Pancreas (tissue), 10 donors: Measurements from ENCODE around the gene INO80B. TPM values are rescaled to one million over a fixed set of nuclear protein-coding genes. Genes with fewer than 3 reads are reported as not detected.

Experiments
- ATAC-seq, 4 donors: fragments of 200-7000 bp; cut with Tn5 transposase; one replicate each; pipeline versions ENCODE4 v1.8.0 to v1.9.1; 2020; ENCODE audit warnings: mild to moderate bottlenecking in 4 of 4, moderate library complexity in 4 of 4
- DNase-seq, 6 donors: peaks; one replicate each; pipeline ENCODE4 v3.0.0-alpha.2; 2020
- FAIRE-seq: peaks from 2 replicates; lab custom pipeline; 2012; peaks lifted over from hg19 to GRCh38; lab: Jason Lieb, UNC
- H3K27ac ChIP-seq, 4 donors: fragments of 200-600 bp; sonication (generic); 1 replicate in 3 of 4; 2 replicates in 1 of 4; pipeline versions ENCODE4 v1.5.0 to v1.8.0; 2020
- H3K27me3 ChIP-seq, 4 donors: fragments of 200-600 bp; one replicate each; pipeline ENCODE4 v1.8.0; 2021
- H3K36me3 ChIP-seq, 3 donors: fragments of 200-600 bp; sonication (generic) in 1 of 3; one replicate each; pipeline versions ENCODE4 v1.5.0 to v1.8.0; 2020 to 2021
- H3K4me1 ChIP-seq, 3 donors: fragments of 200-600 bp; one replicate each; pipeline ENCODE4 v1.8.0; 2021
- H3K4me3 ChIP-seq, 4 donors: fragments of 200-600 bp; sonication (generic) in 2 of 4; one replicate each; pipeline versions ENCODE4 v1.5.0 to v1.8.0; 2020 to 2021
- H3K9me3 ChIP-seq, 4 donors: fragments of 200-600 bp; one replicate each; pipeline ENCODE4 v1.8.0; 2021
- WGBS, 2 donors: extraction: QIAGEN DNeasy Blood & Tissue Kit; methylation state at CpG; one replicate each; pipeline ENCODE4 v1.1.7; 2013; 5-methylcytosine and 5-hydroxymethylcytosine counted together
- intact Hi-C, 3 donors: fragments of 100-400 bp; cut with DNase I; formaldehyde crosslinking; loops; one replicate each; pipeline versions ENCODE4 v1.11.1 to v1.14.2; 2022
- polyA plus RNA-seq, 2 donors: library from polyadenylated mRNA; stranded (reverse); fragments of 200-250 nt; gene quantifications; one replicate each; pipeline ENCODE4 v1.2.3, GENCODE V29; 2013
- total RNA-seq, 6 donors: library from RNA; stranded (reverse); fragmentation: NEBNext Ultra II Directional in 4 of 6; extraction: Animal tissue kit (Norgen Biotek cat#: 25700) in 4 of 6; gene quantifications; one replicate each; pipeline versions ENCODE4 v1.2.1 to v1.2.4, GENCODE V29; 2021 to 2023
- TF ChIP-seq, protein P1 (sequence below), 4 donors: fragments of 200-600 bp; sonication (generic) in 3 of 4; IDR thresholded peaks; one replicate each; pipeline versions ENCODE4 v1.5.0 to v1.8.0; 2021; ENCODE audit warnings: antibody characterized with exemption in 4 of 4
- donor health status: healthy with polysubstance abuse.
- donor health status: DM: no; HTN: no; CAD: no; lungs with moderate emphysema.
- donor health status: DM: no; HTN: no; CAD: no.
- donor health status: control.
- donor health status: control.
- donor health status: Bipolar disorder and iron deficiency.
- donor health status: DM: yes; HTN: yes; CAD: no.
- donor health status: DM: no; HTN: no; CAD: no.
- donor health status: DM: no; HTN: no; CAD: no.
- donor health status: DM: yes; HTN: yes; CAD: no.

Gene INO80B
- total and polyA plus RNA-seq, 8 donors: 17.1 to 68.7 (median 29.4) TPM

DNA sequence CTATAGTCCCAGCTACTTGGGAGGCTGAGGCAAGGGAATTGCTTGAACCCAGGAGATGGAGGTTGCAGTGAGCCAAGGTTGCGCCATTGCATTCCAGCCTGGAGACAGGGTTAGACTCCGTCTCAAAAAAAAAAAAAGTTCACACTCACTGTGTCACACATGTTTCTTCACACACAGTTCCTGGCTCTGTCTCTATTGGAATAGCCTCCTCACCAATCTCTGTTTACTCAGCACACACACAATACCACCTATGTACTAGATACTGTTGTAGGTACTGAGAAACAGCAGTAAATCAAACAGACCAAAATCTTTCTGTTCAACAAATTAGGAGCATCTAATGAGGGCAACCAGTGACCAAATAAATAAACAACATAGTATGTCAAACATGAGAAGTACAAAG, 31.3 kb downstream of the INO80B start:
- Histone ChIP-seq H3K9me3 (no peaks in the 10 kb centered on the region), H3K27ac (no peak overlapping the region), H3K27me3 (no peaks in the 10 kb centered on the region), H3K4me3 (no peak overlapping the region), H3K36me3 (peaks cover 0 to 10% (median 7%) of the 10 kb centered on the region in 3 donors), H3K4me1 (peaks cover 5 to 13% (median 5%) of the 10 kb centered on the region in 3 donors)
- ATAC-seq (no peak), DNase-seq (no peak), FAIRE-seq (no peak)
- TF ChIP-seq, protein P1, sequence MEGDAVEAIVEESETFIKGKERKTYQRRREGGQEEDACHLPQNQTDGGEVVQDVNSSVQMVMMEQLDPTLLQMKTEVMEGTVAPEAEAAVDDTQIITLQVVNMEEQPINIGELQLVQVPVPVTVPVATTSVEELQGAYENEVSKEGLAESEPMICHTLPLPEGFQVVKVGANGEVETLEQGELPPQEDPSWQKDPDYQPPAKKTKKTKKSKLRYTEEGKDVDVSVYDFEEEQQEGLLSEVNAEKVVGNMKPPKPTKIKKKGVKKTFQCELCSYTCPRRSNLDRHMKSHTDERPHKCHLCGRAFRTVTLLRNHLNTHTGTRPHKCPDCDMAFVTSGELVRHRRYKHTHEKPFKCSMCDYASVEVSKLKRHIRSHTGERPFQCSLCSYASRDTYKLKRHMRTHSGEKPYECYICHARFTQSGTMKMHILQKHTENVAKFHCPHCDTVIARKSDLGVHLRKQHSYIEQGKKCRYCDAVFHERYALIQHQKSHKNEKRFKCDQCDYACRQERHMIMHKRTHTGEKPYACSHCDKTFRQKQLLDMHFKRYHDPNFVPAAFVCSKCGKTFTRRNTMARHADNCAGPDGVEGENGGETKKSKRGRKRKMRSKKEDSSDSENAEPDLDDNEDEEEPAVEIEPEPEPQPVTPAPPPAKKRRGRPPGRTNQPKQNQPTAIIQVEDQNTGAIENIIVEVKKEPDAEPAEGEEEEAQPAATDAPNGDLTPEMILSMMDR (IDR thresholded peaks at IDR 0.05): no peak
- 73 to 81% methylated on average over 2 of the region's 2 CpGs for WGBS, 2 donors
- intact Hi-C loops: no loop called here

DNA sequence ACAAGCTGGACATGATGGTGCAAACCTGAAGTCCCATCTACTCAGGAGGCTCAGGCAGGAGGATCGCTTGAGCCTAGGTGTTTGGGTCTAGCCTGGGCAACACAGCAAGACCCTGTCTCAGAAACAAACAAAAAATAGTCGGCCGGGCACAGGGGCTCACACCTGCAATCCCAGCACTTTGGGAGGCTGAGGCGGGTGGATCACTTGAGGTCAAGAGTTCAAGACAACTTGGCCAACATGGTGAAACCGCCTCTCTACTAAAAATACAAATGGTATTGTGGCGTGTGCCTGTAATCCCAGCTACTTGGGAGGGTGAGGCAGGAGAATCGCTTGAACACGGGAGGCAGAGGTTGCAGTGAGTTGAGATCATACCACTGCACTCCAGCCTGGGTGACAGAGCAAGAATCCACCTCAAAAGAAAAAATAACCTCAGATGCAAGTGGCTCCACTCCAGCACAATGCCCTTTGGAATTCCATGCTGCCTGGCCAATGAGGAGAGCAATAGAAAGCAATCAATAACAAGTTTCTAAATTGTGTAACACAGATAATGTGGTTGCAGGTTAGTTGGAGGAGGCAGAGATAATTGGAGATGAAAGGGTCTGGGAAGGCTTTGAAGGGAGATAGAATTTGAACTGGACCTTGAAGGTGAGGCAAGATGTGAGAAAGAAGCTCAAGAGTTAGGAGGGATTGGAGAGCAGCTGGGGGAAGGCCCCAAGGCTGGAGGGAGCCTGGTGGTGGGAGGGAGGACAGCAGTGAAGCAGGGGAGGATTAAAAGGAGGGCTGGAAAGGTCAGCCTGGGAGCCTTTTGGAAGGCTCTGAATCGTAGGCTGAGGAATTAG, 34.0 kb downstream of the INO80B start:
- Histone ChIP-seq H3K36me3 (peaks cover 0 to 24% (median 14%) of the 10 kb centered on the region in 3 donors), H3K27ac (no peak overlapping the region), H3K4me1 (peaks cover 0 to 2% (median 0%) of the 10 kb centered on the region in 3 donors), H3K27me3 (no peaks in the 10 kb centered on the region), H3K9me3 (no peaks in the 10 kb centered on the region), H3K4me3 (no peak overlapping the region)
- intact Hi-C loops: no loop called here
- TF ChIP-seq, protein P1 (IDR thresholded peaks at IDR 0.05): no peak
- 83 to 90% methylated on average over 9 of the region's 9 CpGs for WGBS, 2 donors
- ATAC-seq (no peak), FAIRE-seq (no peak), DNase-seq (no peak)

DNA sequence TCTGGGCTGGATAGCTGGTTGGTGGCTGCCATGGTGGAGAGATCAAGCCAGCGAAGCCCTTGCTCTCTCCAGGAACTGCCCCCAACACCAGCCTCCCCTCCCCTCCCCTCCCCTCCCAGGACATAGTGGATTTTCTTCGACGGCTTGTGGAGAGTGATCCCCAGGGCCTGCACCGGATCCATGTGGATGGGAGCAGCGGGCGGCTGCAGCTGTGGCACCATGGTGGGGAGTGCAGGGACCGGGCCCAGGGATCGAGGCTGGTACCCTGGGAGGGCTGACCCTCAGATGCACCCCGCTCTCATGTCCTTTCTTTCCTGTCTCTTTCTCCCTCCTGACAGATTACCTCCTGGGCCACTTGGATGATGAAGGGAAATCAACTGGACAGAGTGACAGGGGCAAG, 35.0 kb downstream of the INO80B start:
- TF ChIP-seq, protein P1 (IDR thresholded peaks at IDR 0.05): no peak
- WGBS, 2 donors: 94 to 100% methylated on average over 6 to 9 of the region's 9 CpGs
- no peak for FAIRE-seq

DNA sequence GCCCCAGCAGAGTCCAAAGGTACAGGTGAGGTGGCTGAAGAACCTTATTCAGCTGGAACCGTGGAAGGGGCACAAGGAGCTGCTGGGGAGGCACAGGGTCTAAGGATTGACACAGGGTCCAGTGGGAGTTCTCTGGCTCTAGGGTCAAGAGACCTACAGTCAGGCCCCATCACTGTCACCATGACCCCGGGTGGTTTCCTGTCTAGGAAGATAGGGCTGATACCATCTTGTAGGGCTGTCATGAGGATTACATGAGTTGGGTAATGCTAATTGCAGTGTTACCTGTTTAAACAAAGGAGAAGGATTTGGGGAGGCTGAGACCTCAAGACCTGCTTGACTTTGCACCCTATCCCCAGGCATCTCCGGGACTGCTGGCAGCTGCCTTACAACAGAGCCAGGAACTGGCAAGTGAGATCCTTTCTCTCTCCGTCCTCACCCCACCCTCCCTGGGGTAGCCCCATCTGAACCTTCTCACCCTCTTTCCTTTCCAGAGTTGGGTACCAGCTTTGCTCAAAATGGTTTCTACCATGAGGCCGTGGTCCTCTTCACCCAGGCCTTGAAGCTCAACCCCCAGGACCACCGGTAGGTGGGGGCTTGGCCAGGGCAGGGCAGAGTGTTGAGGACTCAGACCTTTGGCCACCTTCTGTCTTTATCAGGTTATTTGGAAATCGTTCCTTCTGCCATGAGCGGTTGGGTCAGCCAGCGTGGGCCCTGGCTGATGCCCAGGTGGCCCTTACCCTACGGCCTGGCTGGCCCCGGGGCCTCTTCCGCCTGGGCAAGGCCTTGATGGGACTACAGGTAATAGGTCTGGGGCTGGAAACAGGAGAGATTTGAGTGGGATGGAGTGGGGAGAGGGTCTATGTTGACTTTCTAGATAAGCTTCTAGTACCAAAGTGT, 37.0 kb downstream of the INO80B start:
- peaks cover 0 to 24% (median 14%) of the 10 kb centered on the region in 3 donors for H3K36me3 ChIP-seq
- H3K27ac ChIP-seq: no peak overlapping the region
- no peak for DNase-seq
- no peaks in the 10 kb centered on the region for H3K4me1 ChIP-seq
- WGBS, 2 donors: 86 to 93% methylated on average over 12 of the region's 12 CpGs
- no peaks in the 10 kb centered on the region for H3K27me3 ChIP-seq
- no peaks in the 10 kb centered on the region for H3K9me3 ChIP-seq
- TF ChIP-seq, protein P1 (IDR thresholded peaks at IDR 0.05): no peak
- H3K4me3 ChIP-seq: no peak overlapping the region
- intact Hi-C loops: no loop called here
- no peak for FAIRE-seq
- ATAC-seq: no peak

More for the DNA sequence above, 35.0 kb downstream of the INO80B start:
- H3K27ac ChIP-seq: no peak overlapping the region
- ATAC-seq: no peak
- intact Hi-C loops: no loop called here
- no peak overlapping the region for H3K4me3 ChIP-seq
- DNase-seq: no peak
- no peaks in the 10 kb centered on the region for H3K4me1 ChIP-seq
- no peaks in the 10 kb centered on the region for H3K27me3 ChIP-seq
- no peaks in the 10 kb centered on the region for H3K9me3 ChIP-seq
- H3K36me3 ChIP-seq: peaks cover 0 to 24% (median 14%) of the 10 kb centered on the region in 3 donors
